Muscle layer of colon (tissue), 2 donors: ENCODE results near the gene CAVIN1.
"Not testable (repeated sequence)": the region's sequence is repeated elsewhere in the genome, so short reads cannot be mapped to it uniquely, and the experiment has no call there.

Source experiments
- H3K27ac ChIP-seq: one replicate; pipeline ENCODE4 v1.7.0; 2013; ENCODE audit warnings: low read depth, mild to moderate bottlenecking, low read length, moderate library complexity
- H3K27me3 ChIP-seq, 2 donors: one replicate each; pipeline ENCODE4 v1.7.0; 2013; ENCODE audit warnings: low read length in 2 of 2, mild to moderate bottlenecking in 2 of 2; ENCODE audit not compliant: insufficient read depth in 2 of 2, control insufficient read depth in 1 of 2
- H3K36me3 ChIP-seq: one replicate; pipeline ENCODE4 v1.7.0; 2013; ENCODE audit warnings: mild to moderate bottlenecking, low read length; ENCODE audit not compliant: insufficient read depth
- H3K4me1 ChIP-seq: one replicate; pipeline ENCODE4 v1.7.0; 2013; ENCODE audit warnings: mild to moderate bottlenecking, low read length; ENCODE audit not compliant: insufficient read depth
- H3K4me3 ChIP-seq, 2 donors: one replicate each; pipeline ENCODE4 v1.7.0; 2013; ENCODE audit warnings: low read length in 2 of 2, low read depth in 1 of 2, mild to moderate bottlenecking in 1 of 2, moderate library complexity in 1 of 2
- H3K9ac ChIP-seq: one replicate; pipeline ENCODE4 v1.7.0; 2013; ENCODE audit warnings: low read length
- H3K9me3 ChIP-seq: one replicate; pipeline ENCODE4 v1.7.0; 2013; ENCODE audit warnings: mild to moderate bottlenecking, low read length
- donor health status: abdominal sarcoma.
- donor health status: Adenocarcinoma of cecum.

Gene CAVIN1

GRCh38 chr17:42400844-42401375 lies 22.1 kb downstream of the CAVIN1 start:
- peaks cover 32% of the 10 kb centered on the region for H3K36me3 ChIP-seq
- not testable (repeated sequence) for H3K9me3 ChIP-seq, H3K4me3 ChIP-seq, H3K27me3 ChIP-seq, H3K9ac ChIP-seq, H3K27ac ChIP-seq
- peaks cover 41% of the 10 kb centered on the region for H3K4me1 ChIP-seq

GRCh38 chr17:42399948-42400843 lies 22.9 kb downstream of the CAVIN1 start:
- Histone ChIP-seq H3K4me3 (no peak overlapping the region), H3K36me3 (peaks cover 31% of the 10 kb centered on the region), H3K9ac (no peak overlapping the region), H3K4me1 (peaks cover 37% of the 10 kb centered on the region), H3K9me3 (no peaks in the 10 kb centered on the region), H3K27me3 (no peaks in the 10 kb centered on the region), H3K27ac (no peak overlapping the region)

GRCh38 chr17:42399121-42399520 lies 23.9 kb downstream of the CAVIN1 start:
- no peak overlapping the region for H3K27ac ChIP-seq
- no peak overlapping the region for H3K4me3 ChIP-seq
- H3K9me3 ChIP-seq, result no peaks in the 10 kb centered on the region
- no peaks in the 10 kb centered on the region for H3K27me3 ChIP-seq
- peaks cover 34% of the 10 kb centered on the region for H3K4me1 ChIP-seq
- H3K9ac ChIP-seq, result no peak overlapping the region
- H3K36me3 ChIP-seq, result peaks cover 20% of the 10 kb centered on the region

GRCh38 chr17:42395601-42396000 lies 27.5 kb downstream of the CAVIN1 start:
- H3K9ac ChIP-seq, H3K27ac ChIP-seq, H3K27me3 ChIP-seq, H3K4me3 ChIP-seq, H3K9me3 ChIP-seq, H3K36me3 ChIP-seq: not testable (repeated sequence)
- H3K4me1 ChIP-seq, result peaks cover 11% of the 10 kb centered on the region

- Histone ChIP-seq H3K36me3 (no peaks in the 10 kb centered on the region), H3K27me3 (no peaks in the 10 kb centered on the region), H3K4me1 (peaks cover 11% of the 10 kb centered on the region), H3K9ac (no peak overlapping the region), H3K9me3 (no peaks in the 10 kb centered on the region), H3K4me3 (no peak overlapping the region), H3K27ac (no peak overlapping the region)
Observed at GRCh38 chr17:42394838-42395237, 28.2 kb downstream of the CAVIN1 start.

- Histone ChIP-seq H3K27ac (no peak overlapping the region), H3K4me3 (no peak overlapping the region), H3K36me3 (no peaks in the 10 kb centered on the region), H3K4me1 (peaks cover 6% of the 10 kb centered on the region), H3K27me3 (no peaks in the 10 kb centered on the region), H3K9ac (no peak overlapping the region), H3K9me3 (no peaks in the 10 kb centered on the region)
Observed at GRCh38 chr17:42392692-42393415, 30.2 kb downstream of the CAVIN1 start.

- H3K4me3 ChIP-seq, H3K9ac ChIP-seq, H3K27ac ChIP-seq, H3K27me3 ChIP-seq, H3K9me3 ChIP-seq, H3K36me3 ChIP-seq: not testable (repeated sequence)
- peaks cover 14% of the 10 kb centered on the region for H3K4me1 ChIP-seq
Observed at GRCh38 chr17:42391439-42391838, 31.6 kb downstream of the CAVIN1 start.

GRCh38 chr17:42389899-42390298 lies 33.2 kb downstream of the CAVIN1 start:
- Histone ChIP-seq H3K9me3 (no peaks in the 10 kb centered on the region), H3K4me1 (peaks cover 26% of the 10 kb centered on the region), H3K4me3 (no peak overlapping the region), H3K36me3 (no peaks in the 10 kb centered on the region), H3K27me3 (no peaks in the 10 kb centered on the region), H3K27ac (peak overlapping the region; percentile 91), H3K9ac (no peak overlapping the region)

- Histone ChIP-seq H3K4me1 (peaks cover 28% of the 10 kb centered on the region), H3K9ac (peak overlapping the region; percentile 80), H3K9me3 (no peaks in the 10 kb centered on the region), H3K36me3 (no peaks in the 10 kb centered on the region), H3K27me3 (no peaks in the 10 kb centered on the region), H3K27ac (peak overlapping the region; percentile 91), H3K4me3 (peak overlapping the region in 1 of 2 donors; percentile 82)
Observed at GRCh38 chr17:42389135-42389417, 34.0 kb downstream of the CAVIN1 start.

- Histone ChIP-seq H3K9me3 (no peaks in the 10 kb centered on the region), H3K9ac (peak within 1 kb of the TSS; percentile 84), H3K27me3 (no peaks in the 10 kb centered on the region), H3K4me1 (peaks cover 28% of the 10 kb centered on the region), H3K36me3 (no peaks in the 10 kb centered on the region), H3K27ac (peak within 1 kb of the TSS; percentile 99), H3K4me3 (peak within 1 kb of the TSS; percentile 82)
Observed at GRCh38 chr17:42388381-42389134, 34.5 kb downstream of the CAVIN1 start, which contains the start of gene STAT3. STAT3 (minus strand) TSS chr17:42388442; CDS start chr17:42348516, 39,926 bp downstream.
